Uterus (tissue), 4 donors: ENCODE data around the gene OR10P1. TPM values are rescaled to one million over a fixed set of nuclear protein-coding genes. Genes with fewer than 3 reads are reported as not detected.
"Not testable (repeated sequence)": the region's sequence is repeated elsewhere in the genome, so short reads cannot be mapped to it uniquely, and the experiment has no call there.

Source experiments
- DNase-seq, 2 donors: peaks; one replicate each; pipeline ENCODE4 v3.0.0-alpha.2; 2019 to 2020
- H3K27ac ChIP-seq, 2 donors: fragments of 200-600 bp; sonication (generic); 1 replicate in 1 of 2; 2 replicates in 1 of 2; pipeline ENCODE4 v1.5.1; 2016 to 2018
- H3K27me3 ChIP-seq, 2 donors: fragments of 200-600 bp; sonication (generic); one replicate each; pipeline ENCODE4 v1.5.1; 2018 to 2019; ENCODE audit warnings: control low read depth in 1 of 2
- H3K36me3 ChIP-seq, 2 donors: fragments of 200-600 bp; sonication (generic); one replicate each; pipeline ENCODE4 v1.5.1; 2019; ENCODE audit warnings: control low read depth in 1 of 2
- H3K4me1 ChIP-seq, 2 donors: fragments of 200-600 bp; sonication (generic); one replicate each; pipeline ENCODE4 v1.5.1; 2018 to 2019; ENCODE audit warnings: control low read depth in 1 of 2
- H3K4me3 ChIP-seq, 2 donors: fragments of 200-600 bp; sonication (generic); 1 replicate in 1 of 2; 2 replicates in 1 of 2; pipeline ENCODE4 v1.5.1; 2018 to 2019; ENCODE audit warnings: mild to moderate bottlenecking in 1 of 2
- H3K9me3 ChIP-seq, 2 donors: fragments of 200-600 bp; sonication (generic); one replicate each; pipeline ENCODE4 v1.5.1; 2019; ENCODE audit warnings: control low read depth in 1 of 2
- POLR2A ChIP-seq, 2 donors: fragments of 450-650 bp; IDR thresholded peaks; one replicate each; pipeline ENCODE4 v1.6.1; 2016; ENCODE audit warnings: antibody characterized with exemption in 2 of 2, mild to moderate bottlenecking in 1 of 2, moderate library complexity in 1 of 2
- intact Hi-C: fragments of 100-400 bp; cut with DNase I; formaldehyde crosslinking; loops from one replicate; pipeline ENCODE4 v1.15.1; 2023; ENCODE audit warnings: low total_unique reads
- total RNA-seq, 4 donors: library from RNA; depleted of rRNA in 3 of 4; stranded (reverse); fragments of >200 nt in 3 of 4; gene quantifications; one replicate each; pipeline versions ENCODE4 v1.1.0 to v1.2.4, GENCODE V29; 2014 to 2023
- TF ChIP-seq, protein P1 (sequence below), 4 experiments: fragments of 200-600 bp in 2 of 4; fragments of 450-650 bp in 2 of 4; sonication (generic) in 2 of 4; IDR thresholded peaks; one replicate each; pipeline ENCODE4 v1.5.1; 2016 to 2019; ENCODE audit warnings: antibody characterized with exemption in 4 of 4, mild to moderate bottlenecking in 2 of 4, moderate library complexity in 1 of 4
- donor health status: DM: yes; HTN: yes; CAD: no.

The OR10P1 gene
- total RNA-seq = not detected

- Histone ChIP-seq H3K27me3 (no peaks in the 10 kb centered on the region), H3K36me3 (no peaks in the 10 kb centered on the region), H3K4me1 (no peaks in the 10 kb centered on the region), H3K9me3 (no peaks in the 10 kb centered on the region), H3K4me3 (no peak within 1 kb of the TSS), H3K27ac (no peak within 1 kb of the TSS)
- TF ChIP-seq, protein P1, sequence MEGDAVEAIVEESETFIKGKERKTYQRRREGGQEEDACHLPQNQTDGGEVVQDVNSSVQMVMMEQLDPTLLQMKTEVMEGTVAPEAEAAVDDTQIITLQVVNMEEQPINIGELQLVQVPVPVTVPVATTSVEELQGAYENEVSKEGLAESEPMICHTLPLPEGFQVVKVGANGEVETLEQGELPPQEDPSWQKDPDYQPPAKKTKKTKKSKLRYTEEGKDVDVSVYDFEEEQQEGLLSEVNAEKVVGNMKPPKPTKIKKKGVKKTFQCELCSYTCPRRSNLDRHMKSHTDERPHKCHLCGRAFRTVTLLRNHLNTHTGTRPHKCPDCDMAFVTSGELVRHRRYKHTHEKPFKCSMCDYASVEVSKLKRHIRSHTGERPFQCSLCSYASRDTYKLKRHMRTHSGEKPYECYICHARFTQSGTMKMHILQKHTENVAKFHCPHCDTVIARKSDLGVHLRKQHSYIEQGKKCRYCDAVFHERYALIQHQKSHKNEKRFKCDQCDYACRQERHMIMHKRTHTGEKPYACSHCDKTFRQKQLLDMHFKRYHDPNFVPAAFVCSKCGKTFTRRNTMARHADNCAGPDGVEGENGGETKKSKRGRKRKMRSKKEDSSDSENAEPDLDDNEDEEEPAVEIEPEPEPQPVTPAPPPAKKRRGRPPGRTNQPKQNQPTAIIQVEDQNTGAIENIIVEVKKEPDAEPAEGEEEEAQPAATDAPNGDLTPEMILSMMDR (IDR thresholded peaks at IDR 0.05) = no peak
- TF ChIP-seq POLR2A (IDR thresholded peaks at IDR 0.05) = no peak
- intact Hi-C loops = no loop called here
- DNase-seq = no peak
Observed at GRCh38 chr12:55636853-55637252, at the start of gene OR10P1. OR10P1 (plus strand) TSS chr12:55636892; CDS start chr12:55636892, 0 bp downstream.

DNA sequence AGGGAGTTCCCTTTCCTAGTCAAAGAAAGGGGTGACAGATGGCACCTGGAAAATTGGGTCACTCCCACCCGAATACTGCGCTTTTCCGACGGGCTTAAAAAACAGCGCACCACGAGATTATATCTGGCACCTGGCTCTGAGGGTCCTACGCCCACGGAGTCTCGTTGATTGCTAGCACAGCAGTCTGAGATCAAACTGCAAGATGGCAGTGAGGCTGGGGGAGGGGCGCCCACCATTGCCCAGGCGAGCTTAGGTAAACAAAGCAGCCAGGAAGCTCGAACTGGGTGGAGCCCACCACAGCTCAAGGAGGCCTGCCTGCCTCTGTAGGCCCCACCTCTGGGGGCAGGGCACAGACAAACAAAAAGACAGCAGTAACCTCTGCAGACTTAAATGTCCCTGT is 46.5 kb upstream of the OR10P1 start:
- H3K27ac ChIP-seq, intact Hi-C loops, H3K4me1 ChIP-seq, H3K9me3 ChIP-seq, DNase-seq, H3K27me3 ChIP-seq, H3K36me3 ChIP-seq, H3K4me3 ChIP-seq: not testable (repeated sequence)

- Histone ChIP-seq H3K36me3 (no peaks in the 10 kb centered on the region), H3K27ac (no peak overlapping the region), H3K27me3 (no peaks in the 10 kb centered on the region), H3K9me3 (no peaks in the 10 kb centered on the region), H3K4me3 (no peak overlapping the region), H3K4me1 (no peaks in the 10 kb centered on the region)
- DNase-seq = no peak
- TF ChIP-seq, protein P1 (IDR thresholded peaks at IDR 0.05) = no peak
- no peak for TF ChIP-seq POLR2A (IDR thresholded peaks at IDR 0.05)
- intact Hi-C loops = no loop called here
Observed at GRCh38 chr12:55607821-55608594, 28.7 kb upstream of the OR10P1 start.

GRCh38 chr12:55610598-55610997 is 26.1 kb upstream of the OR10P1 start:
- TF ChIP-seq, protein P1 (IDR thresholded peaks at IDR 0.05) = no peak
- TF ChIP-seq POLR2A (IDR thresholded peaks at IDR 0.05) = no peak
- H3K27ac ChIP-seq = no peak overlapping the region
- H3K27me3 ChIP-seq = no peaks in the 10 kb centered on the region
- intact Hi-C loops = loop anchor here (10.0 kb wide), 1 partner anchor 416 kb away; no protein-coding TSS in a partner anchor
- H3K9me3 ChIP-seq = no peaks in the 10 kb centered on the region
- DNase-seq = no peak
- H3K4me3 ChIP-seq = no peak overlapping the region
- no peaks in the 10 kb centered on the region for H3K4me1 ChIP-seq
- no peaks in the 10 kb centered on the region for H3K36me3 ChIP-seq

GRCh38 chr12:55612646-55613045 is 24.0 kb upstream of the OR10P1 start:
- no peak for TF ChIP-seq POLR2A (IDR thresholded peaks at IDR 0.05)
- TF ChIP-seq, protein P1 (IDR thresholded peaks at IDR 0.05) = no peak
- no peaks in the 10 kb centered on the region for H3K4me1 ChIP-seq

More at GRCh38 chr12:55612646-55613045, 24.0 kb upstream of the OR10P1 start:
- no peak overlapping the region for H3K4me3 ChIP-seq
- intact Hi-C loops = loop anchor here (10.0 kb wide), 1 partner anchor 418 kb away; no protein-coding TSS in a partner anchor
- no peaks in the 10 kb centered on the region for H3K9me3 ChIP-seq
- no peaks in the 10 kb centered on the region for H3K27me3 ChIP-seq
- no peak for DNase-seq
- H3K27ac ChIP-seq = no peak overlapping the region
- H3K36me3 ChIP-seq = no peaks in the 10 kb centered on the region
